H1 (cell line): Measurements from ENCODE around the gene ANXA2. TPM values are rescaled to one million over a fixed set of nuclear protein-coding genes. Genes with fewer than 3 reads are reported as not detected.

Source experiments
- CTCF ChIA-PET: fragments of 300-600 bp; sonication (Branson Sonifier 250); formaldehyde crosslinking; loops from one replicate; lab custom pipeline; 2021; ENCODE audit not compliant: partially characterized antibody; lab: Charles Lee
- POLR2A ChIA-PET: fragments of 300-600 bp; sonication (Branson Sonifier 250); formaldehyde crosslinking; loops from one replicate; lab custom pipeline; 2021; ENCODE audit warnings: inconsistent platforms; ENCODE audit not compliant: partially characterized antibody; lab: Charles Lee
- DNase-seq, 2 experiments: peaks; one replicate each; pipeline versions ENCODE4 v3.0.0 to v3.0.0-alpha.2; 2010 to 2022; ENCODE audit warnings: low spot score in 2 of 2, low read depth in 1 of 2, mixed read lengths in 1 of 2
- FAIRE-seq: peaks from 2 replicates; lab custom pipeline; 2011; peaks lifted over from hg19 to GRCh38; lab: Jason Lieb, UNC
- H2AFZ ChIP-seq: 2 replicates; pipeline ENCODE4 v1.8.1; 2012; ENCODE audit warnings: low read length, inconsistent platforms
- H2AK5ac ChIP-seq: 2 replicates; pipeline ENCODE4 v1.6.1; 2013; ENCODE audit warnings: low read depth, low read length
- H2BK120ac ChIP-seq: replicated peaks from 2 replicates; pipeline ENCODE3; 2013; ENCODE audit warnings: low read depth, low read length, inconsistent platforms
- H2BK12ac ChIP-seq: 2 replicates; pipeline ENCODE4 v1.6.1; 2013; ENCODE audit warnings: low read depth, low read length
- H2BK15ac ChIP-seq: 2 replicates; pipeline ENCODE4 v1.6.1; 2013; ENCODE audit warnings: low read length
- H2BK20ac ChIP-seq: 2 replicates; pipeline ENCODE4 v1.6.1; 2013; ENCODE audit warnings: low read length
- H2BK5ac ChIP-seq: 2 replicates; pipeline ENCODE4 v1.6.1; 2013; ENCODE audit warnings: low read depth, low read length
- H3K14ac ChIP-seq: 2 replicates; pipeline ENCODE4 v1.6.1; 2013; ENCODE audit warnings: inconsistent platforms; ENCODE audit not compliant: insufficient read length
- H3K18ac ChIP-seq: 2 replicates; pipeline ENCODE4 v1.6.1; 2013; ENCODE audit warnings: low read length; ENCODE audit errors: extremely low read depth
- H3K23ac ChIP-seq: 2 replicates; pipeline ENCODE4 v1.6.1; 2013; ENCODE audit warnings: inconsistent platforms; ENCODE audit not compliant: insufficient read length
- H3K23me2 ChIP-seq: 2 replicates; pipeline ENCODE4 v1.6.1; 2013; ENCODE audit warnings: low read depth, low read length
- H3K27ac ChIP-seq: 2 replicates; pipeline ENCODE4 v1.6.1; 2011; ENCODE audit warnings: low read depth, low read length, inconsistent platforms
- H3K27me3 ChIP-seq, 4 experiments: replicated peaks in 1 of 4; 1 replicate in 1 of 4; 2 replicates in 3 of 4; pipeline versions ENCODE4 v1.6.1 to v1.8.1; 2011 to 2013; ENCODE audit warnings: low read length in 3 of 4, mild to moderate bottlenecking in 3 of 4, inconsistent platforms in 2 of 4, mixed read lengths in 2 of 4, moderate library complexity in 1 of 4; ENCODE audit not compliant: control insufficient read depth in 3 of 4, insufficient read depth in 3 of 4; ENCODE audit errors: extremely low read depth in 1 of 4
- H3K36me3 ChIP-seq, 4 experiments: 2 replicates each; pipeline versions ENCODE4 v1.6.1 to v1.8.1; 2011 to 2013; ENCODE audit warnings: mild to moderate bottlenecking in 4 of 4, low read length in 3 of 4, moderate library complexity in 2 of 4, control low read depth in 1 of 4, inconsistent platforms in 1 of 4; ENCODE audit not compliant: insufficient read depth in 4 of 4, control insufficient read depth in 2 of 4
- H3K4ac ChIP-seq: replicated peaks from 2 replicates; pipeline ENCODE3; 2013; ENCODE audit warnings: low read length, low read depth, mixed read lengths, inconsistent platforms; ENCODE audit not compliant: insufficient read length
- H3K4me1 ChIP-seq, 4 experiments: replicated peaks in 1 of 4; 1 replicate in 1 of 4; 2 replicates in 3 of 4; pipeline versions ENCODE4 v1.6.1 to v1.8.1; 2011 to 2013; ENCODE audit warnings: low read length in 3 of 4, inconsistent platforms in 2 of 4, mixed read lengths in 1 of 4; ENCODE audit not compliant: insufficient read depth in 4 of 4, control insufficient read depth in 3 of 4
- H3K4me2 ChIP-seq, 2 experiments: 2 replicates each; pipeline versions ENCODE4 v1.6.1 to v1.8.1; 2011 to 2013; ENCODE audit warnings: low read depth in 2 of 2, low read length in 2 of 2, control low read depth in 1 of 2, inconsistent platforms in 1 of 2, mild to moderate bottlenecking in 1 of 2; ENCODE audit not compliant: insufficient read depth in 1 of 2
- H3K4me3 ChIP-seq, 4 experiments: fragments of 200-600, 300-600 bp in 1 of 4; sonication (generic), shearing (Covaris generic), sonication (Bioruptor Twin) in 1 of 4; 2 replicates each; pipeline versions ENCODE4 v1.5.1 to v1.8.1; 2011 to 2016; ENCODE audit warnings: low read length in 4 of 4, low read depth in 3 of 4, control low read depth in 2 of 4, inconsistent platforms in 2 of 4, mild to moderate bottlenecking in 2 of 4, mixed read lengths in 1 of 4, moderate library complexity in 1 of 4; ENCODE audit not compliant: insufficient read depth in 2 of 4; ENCODE audit errors: extremely low read depth in 1 of 4
- H3K56ac ChIP-seq: replicated peaks from 2 replicates; pipeline ENCODE3; 2013; ENCODE audit warnings: low read depth, mild to moderate bottlenecking, mixed read lengths, low read length, inconsistent platforms; ENCODE audit not compliant: insufficient read length
- H3K79me1 ChIP-seq: 2 replicates; pipeline ENCODE4 v1.6.1; 2013; ENCODE audit warnings: low read depth, low read length, control low read depth
- H3K79me2 ChIP-seq, 2 experiments: 2 replicates each; pipeline versions ENCODE4 v1.6.1 to v1.8.1; 2012 to 2013; ENCODE audit warnings: low read length in 2 of 2, mild to moderate bottlenecking in 2 of 2, inconsistent platforms in 1 of 2; ENCODE audit not compliant: insufficient read depth in 2 of 2, control insufficient read depth in 1 of 2
- H3K9ac ChIP-seq, 4 experiments: replicated peaks in 1 of 4; 1 replicate in 1 of 4; 2 replicates in 3 of 4; pipeline versions ENCODE4 v1.6.1 to v1.8.1; 2011 to 2013; ENCODE audit warnings: low read depth in 3 of 4, low read length in 3 of 4, control low read depth in 2 of 4, mild to moderate bottlenecking in 2 of 4, moderate library complexity in 2 of 4, inconsistent platforms in 1 of 4; ENCODE audit errors: extremely low read depth in 1 of 4
- H3K9me3 ChIP-seq, 2 experiments: 2 replicates each; pipeline versions ENCODE4 v1.6.1 to v1.8.1; 2012 to 2013; ENCODE audit warnings: mild to moderate bottlenecking in 2 of 2, moderate library complexity in 2 of 2, control low read depth in 1 of 2, inconsistent platforms in 1 of 2, low read depth in 1 of 2, low read length in 1 of 2, mixed read lengths in 1 of 2; ENCODE audit not compliant: insufficient read depth in 2 of 2
- H4K20me1 ChIP-seq, 2 experiments: replicated peaks in 1 of 2; 2 replicates each; pipeline versions ENCODE3 to v1.8.1; 2011 to 2013; ENCODE audit warnings: inconsistent platforms in 2 of 2, low read length in 2 of 2, mild to moderate bottlenecking in 1 of 2; ENCODE audit not compliant: insufficient read depth in 2 of 2, control insufficient read depth in 1 of 2
- H4K5ac ChIP-seq: 2 replicates; pipeline ENCODE4 v1.6.1; 2013; ENCODE audit warnings: low read length, low read depth, mixed read lengths, inconsistent platforms; ENCODE audit not compliant: insufficient read length
- H4K8ac ChIP-seq: 2 replicates; pipeline ENCODE4 v1.8.0; 2013; ENCODE audit warnings: mild to moderate bottlenecking, moderate library complexity, low read length, inconsistent platforms; ENCODE audit not compliant: insufficient read depth; ENCODE audit errors: extremely low read depth
- H4K91ac ChIP-seq: replicated peaks from 2 replicates; pipeline ENCODE3; 2013; ENCODE audit warnings: low read length, mixed read lengths, inconsistent platforms; ENCODE audit not compliant: insufficient read length
- CBX8 ChIP-seq: fragments of 300-800, 300-1000 bp; sonication (generic); IDR thresholded peaks from 2 replicates; pipeline ENCODE4 v1.7.1; 2016; ENCODE audit warnings: low read depth, low read length, borderline replicate concordance
- CHD1 ChIP-seq: IDR thresholded peaks from 2 replicates; pipeline ENCODE4 v1.6.1; 2012; ENCODE audit warnings: low read depth, low read length, improper control_type of control experiment
- EZH2 ChIP-seq: fragments of 200-600 bp; sonication (generic); IDR thresholded peaks from 2 replicates; pipeline ENCODE4 v1.7.1; 2012; ENCODE audit warnings: low read depth, mild to moderate bottlenecking, moderate library complexity, low read length, inconsistent platforms; ENCODE audit not compliant: severe bottlenecking
- FOSL1 ChIP-seq: IDR thresholded peaks from 2 replicates; pipeline ENCODE4 v1.6.1; 2011; ENCODE audit warnings: mild to moderate bottlenecking, low read depth, low read length, moderate library complexity; ENCODE audit not compliant: insufficient read depth
- JUND ChIP-seq: IDR thresholded peaks from 2 replicates; pipeline ENCODE4 v1.6.1; 2011; ENCODE audit warnings: mild to moderate bottlenecking, improper control_type of control experiment, low read length
- RAD21 ChIP-seq, 2 experiments: IDR thresholded peaks in 1 of 2; conservative IDR thresholded peaks in 1 of 2; 2 replicates each; pipeline ENCODE4 v1.6.1; 2011; ENCODE audit warnings: low read depth in 2 of 2, low read length in 2 of 2, improper control_type of control experiment in 1 of 2, inconsistent platforms in 1 of 2, mild to moderate bottlenecking in 1 of 2, moderate library complexity in 1 of 2
- RXRA ChIP-seq: IDR thresholded peaks from 2 replicates; pipeline ENCODE4 v1.6.1; 2011; ENCODE audit warnings: low read depth, mild to moderate bottlenecking, low read length, moderate library complexity; ENCODE audit not compliant: insufficient read depth
- SAP30 ChIP-seq: fragments of 300-600 bp; sonication (generic); IDR thresholded peaks from 2 replicates; pipeline ENCODE4 v1.7.1; 2012; ENCODE audit warnings: low read length, moderate library complexity, mild to moderate bottlenecking, inconsistent platforms; ENCODE audit not compliant: insufficient read depth, insufficient replicate concordance
- SIN3A ChIP-seq, 2 experiments: IDR thresholded peaks in 1 of 2; conservative IDR thresholded peaks in 1 of 2; 2 replicates each; pipeline ENCODE4 v1.6.1; 2011 to 2012; ENCODE audit warnings: low read length in 2 of 2, improper control_type of control experiment in 1 of 2, low read depth in 1 of 2, mild to moderate bottlenecking in 1 of 2
- SIRT6 ChIP-seq: IDR thresholded peaks from one replicate; pipeline ENCODE4 v1.7.1; 2012; ENCODE audit warnings: low read length, inconsistent platforms
- SRF ChIP-seq: IDR thresholded peaks from 2 replicates; pipeline ENCODE4 v1.6.1; 2011; ENCODE audit warnings: mild to moderate bottlenecking, low read depth, low read length, moderate library complexity
- TAF1 ChIP-seq: IDR thresholded peaks from 2 replicates; pipeline ENCODE4 v1.6.1; 2011; ENCODE audit warnings: mild to moderate bottlenecking, low read depth, low read length
- TCF12 ChIP-seq: IDR thresholded peaks from 2 replicates; pipeline ENCODE4 v1.6.1; 2011; ENCODE audit warnings: low read depth, mild to moderate bottlenecking, low read length
- WGBS, 2 experiments: shearing (Covaris generic) in 1 of 2; methylation state at CpG; one replicate each; pipeline versions ENCODE4 v1.1.6 to v1.1.7; 2013 to 2015; ENCODE audit warnings: low lambda C conversion rate in 2 of 2, mixed read lengths in 2 of 2, inconsistent platforms in 1 of 2, low coverage in 1 of 2, missing lambda C conversion rate in 1 of 2; ENCODE audit not compliant: insufficient replicate concordance in 2 of 2, insufficient coverage in 1 of 2, insufficient read length in 1 of 2; ENCODE audit errors: extremely low coverage in 1 of 2, missing lambda C conversion rate in 1 of 2; 5-methylcytosine and 5-hydroxymethylcytosine counted together
- polyA plus RNA-seq, 7 experiments: library from polyadenylated mRNA; depleted of rRNA in 3 of 7; stranded (reverse) in 5 of 7; unstranded in 2 of 7; fragments of >200 nt in 5 of 7; fragments of 200-250 nt in 2 of 7; gene quantifications; 1 replicate in 5 of 7; 2 replicates in 1 of 7; 4 replicates in 1 of 7; pipeline versions ENCODE4 v1.2.1 to v1.2.3, GENCODE V29; 2011 to 2013; ENCODE audit warnings: missing spikeins in 2 of 7, mixed read lengths in 2 of 7
- total RNA-seq: library from RNA; stranded (reverse); fragmentation: NEBNext Ultra II Directional; extraction: Animal tissue kit (Norgen Biotek cat#: 25700); gene quantifications from 2 replicates; pipeline ENCODE4 v1.2.1, GENCODE V29; 2021

ANXA2 gene
- total and polyA plus RNA-seq, 2 of the 8 experiments (the other 6 are each of a cell fraction or from before 2014, with no cell fraction given), result 178 to 217 TPM

DNA sequence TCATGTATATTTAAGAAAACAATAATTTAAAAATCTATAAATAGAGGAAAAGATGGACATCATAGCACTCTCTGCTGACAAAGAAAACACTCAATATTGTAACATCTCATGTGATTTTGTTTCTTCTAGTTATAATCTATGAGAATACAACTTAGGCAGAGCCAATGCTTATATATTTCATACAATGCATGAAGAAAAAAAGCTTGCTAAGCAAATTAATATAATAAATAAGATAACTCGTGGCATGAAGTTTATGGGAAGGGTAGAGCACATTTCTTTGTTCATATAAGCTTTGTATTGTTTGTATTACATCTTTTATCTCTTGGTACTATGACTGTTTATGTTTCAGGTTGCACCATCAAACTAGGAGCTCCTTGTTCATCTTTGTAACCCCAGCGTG lies 7.6 kb upstream of the ANXA2 start:
- TF ChIP-seq SAP30 (no peak), RAD21 (IDR thresholded peaks at IDR 0.05 in 1 of 2, conservative IDR thresholded peaks at IDR 0.05 in 1 of 2; ENCODE audit: low read depth in 2 of 2, low read length in 2 of 2) (no peak), FOSL1 (no peak), CHD1 (no peak), EZH2 (no peak), RXRA (no peak), TCF12 (no peak), SIRT6 (no peak), SRF (no peak), SIN3A (conservative IDR thresholded peaks at IDR 0.05 in 1 of 2, IDR thresholded peaks at IDR 0.05 in 1 of 2; ENCODE audit: low read depth in 1 of 2, low read length in 2 of 2) (no peak), TAF1 (no peak), CBX8 (no peak), JUND (no peak)
- no peak overlapping the region for H4K5ac ChIP-seq
- H3K56ac ChIP-seq, result no peak overlapping the region
- no peak overlapping the region for H3K4me3 ChIP-seq
- no peak overlapping the region for H2BK15ac ChIP-seq
- H3K23ac ChIP-seq, result no peak overlapping the region
- no peak overlapping the region for H2BK12ac ChIP-seq
- no peak overlapping the region for H4K91ac ChIP-seq
- H3K79me2 ChIP-seq, result no peaks in the 10 kb centered on the region
- H3K27ac ChIP-seq, result no peak overlapping the region
- no peaks in the 10 kb centered on the region for H3K79me1 ChIP-seq
- no peaks in the 10 kb centered on the region for H3K9me3 ChIP-seq
- H2BK5ac ChIP-seq, result no peak overlapping the region
- H3K4me2 ChIP-seq, result no peak overlapping the region
- H3K36me3 ChIP-seq, result no peaks in the 10 kb centered on the region
- H2BK120ac ChIP-seq, result no peak overlapping the region
- peaks cover 0 to under 1% (median 0%) of the 10 kb centered on the region in 4 experiments; a peak in 2 of 7 replicates for H3K4me1 ChIP-seq
- H3K4ac ChIP-seq, result no peak overlapping the region
- FAIRE-seq, result no peak
- DNase-seq, result no peak
- H4K20me1 ChIP-seq, result no peaks in the 10 kb centered on the region
- H3K18ac ChIP-seq, result no peak overlapping the region
- H2AK5ac ChIP-seq, result no peak overlapping the region
- H3K27me3 ChIP-seq, result no peaks in the 10 kb centered on the region
- no peak overlapping the region for H2AFZ ChIP-seq
- CTCF ChIA-PET, result interaction anchor here (1.2 to 1.9 kb wide), 2 partner anchors 10 to 32 kb away, joined by 5 to 6 read pairs; no protein-coding TSS in a partner anchor
- H2BK20ac ChIP-seq, result no peak overlapping the region
- no peak overlapping the region for H3K9ac ChIP-seq
- 61% methylated on average over 2 of the region's 2 CpGs; no CpG with 5 or more reads in 1 of the 2 experiments for WGBS, 2 experiments
- H3K14ac ChIP-seq, result no peak overlapping the region
- POLR2A ChIA-PET, result interaction anchor here (1.2 to 2.8 kb wide), 2 partner anchors 8 to 10 kb away, joined by 3 to 12 read pairs; partner anchors contain the start of gene ANXA2
- no peak overlapping the region for H4K8ac ChIP-seq
- H3K23me2 ChIP-seq, result no peaks in the 10 kb centered on the region
